ENCODE measurements around the gene PATJ.

GRCh38 chr1:62198781-62199125 lies 456.5 kb downstream of the PATJ start:
- TF ChIP-seq CTCF (IDR thresholded peaks at IDR 0.05) (no peak), POLR2A (IDR thresholded peaks at IDR 0.05) (no peak)
